PC-3 (cell line): ENCODE results near the gene TENM4. TPM values are rescaled to one million over a fixed set of nuclear protein-coding genes. Genes with fewer than 3 reads are reported as not detected.

ENCODE experiments used
- ATAC-seq: fragments of 200-7000 bp; cut with Tn5 transposase; 2 replicates; pipeline ENCODE4 v1.9.1; 2020; ENCODE audit warnings: mild to moderate bottlenecking, moderate library complexity
- BruUV-seq: library from RNA; stranded (reverse); fragments of 400-500 nt; replicated peaks from 2 replicates; lab custom pipeline; 2021; lab: Mats Ljungman, UMichigan
- CTCF ChIA-PET: fragments of 300-600 bp; sonication (Branson Sonifier 250); formaldehyde crosslinking; loops from one replicate; lab custom pipeline; 2022; ENCODE audit warnings: antibody characterized with exemption; lab: Charles Lee
- POLR2A ChIA-PET: fragments of 300-600 bp; sonication (Branson Sonifier 250); formaldehyde crosslinking; loops from one replicate; lab custom pipeline; 2022; ENCODE audit warnings: antibody characterized with exemption; ENCODE audit not compliant: unreplicated experiment; lab: Charles Lee
- DNase-seq: peaks from one replicate; pipeline ENCODE4 v3.0.0-alpha.2; 2015
- H2AFZ ChIP-seq: fragments of 300-600 bp; sonication (generic); 2 replicates; pipeline ENCODE4 v1.6.0; 2016; ENCODE audit warnings: antibody characterized with exemption, low read length
- H3F3A ChIP-seq: fragments of 300-600 bp; sonication (generic); one replicate; pipeline ENCODE4 v1.6.0; 2017; ENCODE audit warnings: antibody characterized with exemption, low read length, control low read depth, mild to moderate bottlenecking; ENCODE audit not compliant: unreplicated experiment
- H3K27ac ChIP-seq: fragments of 300-600 bp; sonication (generic); 2 replicates; pipeline ENCODE4 v1.5.1; 2016; ENCODE audit warnings: mild to moderate bottlenecking, low read length
- H3K27me3 ChIP-seq: fragments of 300-600 bp; sonication (generic); 2 replicates; pipeline ENCODE4 v1.6.1; 2016; ENCODE audit warnings: low read length, mixed read lengths
- H3K36me3 ChIP-seq: fragments of 300-600 bp; sonication (generic); 2 replicates; pipeline ENCODE4 v1.6.1; 2016; ENCODE audit warnings: low read depth, mixed run types, low read length, mixed read lengths
- H3K4me1 ChIP-seq: fragments of 300-600 bp; sonication (generic); 2 replicates; pipeline ENCODE4 v1.5.1; 2016; ENCODE audit warnings: low read length; ENCODE audit not compliant: insufficient read depth
- H3K4me2 ChIP-seq: fragments of 300-600 bp; sonication (generic); 2 replicates; pipeline ENCODE4 v1.6.0; 2016; ENCODE audit warnings: low read length
- H3K4me3 ChIP-seq: fragments of 300-600 bp; sonication (generic); 2 replicates; pipeline ENCODE4 v1.5.1; 2016; ENCODE audit warnings: mild to moderate bottlenecking, low read length, mixed read lengths
- H3K79me2 ChIP-seq: fragments of 300-600 bp; sonication (generic); 2 replicates; pipeline ENCODE4 v1.6.1; 2017; ENCODE audit warnings: low read length, mixed read lengths
- H3K9ac ChIP-seq: fragments of 300-600 bp; sonication (generic); 2 replicates; pipeline ENCODE4 v1.6.0; 2016; ENCODE audit warnings: mild to moderate bottlenecking, low read length
- H3K9me2 ChIP-seq: fragments of 300-600 bp; sonication (generic); replicated peaks from 2 replicates; pipeline ENCODE4 v1.6.1; 2016; ENCODE audit warnings: mixed run types, low read length, mixed read lengths
- H3K9me3 ChIP-seq: fragments of 300-600 bp; sonication (generic); 2 replicates; pipeline ENCODE4 v1.6.1; 2016; ENCODE audit warnings: low read length, mixed read lengths
- H4K20me1 ChIP-seq: fragments of 300-600 bp; sonication (generic); 2 replicates; pipeline ENCODE4 v1.6.1; 2016; ENCODE audit warnings: low read length, mixed read lengths
- EZH2 ChIP-seq: fragments of 300-600 bp; sonication (generic); IDR thresholded peaks from one replicate; pipeline ENCODE4 v1.6.1; 2017; ENCODE audit warnings: antibody characterized with exemption, mild to moderate bottlenecking, low read length; ENCODE audit not compliant: unreplicated experiment
- EZH2phosphoT487 ChIP-seq: fragments of 300-600 bp; sonication (generic); IDR thresholded peaks from 2 replicates; pipeline ENCODE4 v1.6.1; 2018; ENCODE audit warnings: mild to moderate bottlenecking, antibody characterized with exemption, low read length, borderline replicate concordance
- intact Hi-C: fragments of 100-400 bp; cut with micrococcal nuclease; formaldehyde crosslinking; loops from 2 replicates; pipeline ENCODE4 v1.9.0; 2023
- total RNA-seq: library from RNA; depleted of rRNA; stranded (reverse); fragments of >200 nt; gene quantifications from 2 replicates; pipeline ENCODE4 v1.2.3, GENCODE V29; 2014
- TF ChIP-seq, protein P1 (sequence below): fragments of 300-600 bp; sonication (generic); conservative IDR thresholded peaks from 2 replicates; pipeline ENCODE4 v1.5.1; 2017; ENCODE audit warnings: antibody characterized with exemption, low read depth, mild to moderate bottlenecking, low read length

Gene TENM4
- total RNA-seq, 1 experiment from 2014 or later, result 19.7 TPM

DNA sequence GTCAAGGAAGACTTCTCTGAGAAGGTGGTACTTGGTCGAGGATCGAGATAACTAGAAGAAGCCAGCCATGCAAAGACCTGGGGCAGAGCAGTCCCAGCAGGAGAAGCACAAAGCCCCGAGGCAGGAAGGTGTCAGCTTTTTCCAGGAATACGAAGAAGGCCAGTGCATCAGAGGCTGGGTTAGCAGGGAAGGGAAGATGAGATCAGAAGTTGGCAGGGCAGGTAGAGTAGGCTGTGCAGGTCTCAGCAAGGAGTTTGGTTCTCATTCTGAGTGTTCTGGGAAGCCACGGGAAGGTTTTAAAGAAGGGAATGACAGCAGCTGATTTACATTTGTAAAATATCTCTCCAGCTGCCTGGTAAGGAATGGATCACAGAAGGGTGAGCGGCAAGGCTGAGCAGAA, 111.3 kb downstream of the TENM4 start:
- no peak for TF ChIP-seq EZH2phosphoT487
- no peak for TF ChIP-seq EZH2
- TF ChIP-seq, protein P1, sequence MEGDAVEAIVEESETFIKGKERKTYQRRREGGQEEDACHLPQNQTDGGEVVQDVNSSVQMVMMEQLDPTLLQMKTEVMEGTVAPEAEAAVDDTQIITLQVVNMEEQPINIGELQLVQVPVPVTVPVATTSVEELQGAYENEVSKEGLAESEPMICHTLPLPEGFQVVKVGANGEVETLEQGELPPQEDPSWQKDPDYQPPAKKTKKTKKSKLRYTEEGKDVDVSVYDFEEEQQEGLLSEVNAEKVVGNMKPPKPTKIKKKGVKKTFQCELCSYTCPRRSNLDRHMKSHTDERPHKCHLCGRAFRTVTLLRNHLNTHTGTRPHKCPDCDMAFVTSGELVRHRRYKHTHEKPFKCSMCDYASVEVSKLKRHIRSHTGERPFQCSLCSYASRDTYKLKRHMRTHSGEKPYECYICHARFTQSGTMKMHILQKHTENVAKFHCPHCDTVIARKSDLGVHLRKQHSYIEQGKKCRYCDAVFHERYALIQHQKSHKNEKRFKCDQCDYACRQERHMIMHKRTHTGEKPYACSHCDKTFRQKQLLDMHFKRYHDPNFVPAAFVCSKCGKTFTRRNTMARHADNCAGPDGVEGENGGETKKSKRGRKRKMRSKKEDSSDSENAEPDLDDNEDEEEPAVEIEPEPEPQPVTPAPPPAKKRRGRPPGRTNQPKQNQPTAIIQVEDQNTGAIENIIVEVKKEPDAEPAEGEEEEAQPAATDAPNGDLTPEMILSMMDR, result no peak
- H3F3A ChIP-seq, result no peaks in the 10 kb centered on the region
- ChIA-PET POLR2A (no interaction called here), CTCF (no interaction called here)
- peaks cover 54% of the 10 kb centered on the region for H3K27me3 ChIP-seq
- no peaks in the 10 kb centered on the region for H3K9me3 ChIP-seq
- no peaks in the 10 kb centered on the region for H3K79me2 ChIP-seq
- H3K9ac ChIP-seq, result no peak overlapping the region
- no peaks in the 10 kb centered on the region for H3K9me2 ChIP-seq
- H3K4me2 ChIP-seq, result no peak overlapping the region
- no peaks in the 10 kb centered on the region for H4K20me1 ChIP-seq
- no peaks in the 10 kb centered on the region for H3K36me3 ChIP-seq
- ATAC-seq (no peak), DNase-seq (no peak)
- no peak overlapping the region for H3K27ac ChIP-seq
- no peaks in the 10 kb centered on the region for H3K4me1 ChIP-seq
- H3K4me3 ChIP-seq, result no peak overlapping the region
- no peak overlapping the region for H2AFZ ChIP-seq
- BruUV-seq, result no TSS peak
- intact Hi-C loops, result no loop called here

DNA sequence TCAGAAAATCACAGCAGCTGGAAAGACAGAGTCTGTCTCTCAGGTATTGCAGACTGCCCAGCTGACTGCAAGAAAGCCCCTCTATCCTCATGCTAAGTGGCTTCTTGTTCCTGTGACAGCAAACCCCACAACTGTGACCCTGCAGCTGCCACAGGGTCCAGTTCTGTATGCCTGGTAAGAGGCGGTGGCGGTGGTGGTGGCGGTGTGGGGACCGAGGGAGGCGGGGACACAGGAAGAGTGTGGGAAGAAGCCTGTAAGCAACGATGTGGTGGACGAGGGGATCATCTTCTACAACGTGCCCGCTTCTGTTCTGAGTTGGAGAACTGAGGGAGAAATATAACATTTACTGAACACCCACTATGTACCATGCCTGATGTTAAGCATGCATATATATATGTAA, 112.4 kb downstream of the TENM4 start:
- DNase-seq (no peak), ATAC-seq (no peak)
- Histone ChIP-seq H2AFZ (no peak overlapping the region), H3K9me3 (no peaks in the 10 kb centered on the region), H3K4me2 (no peak overlapping the region), H3K4me1 (no peaks in the 10 kb centered on the region), H3K9me2 (no peaks in the 10 kb centered on the region), H3K9ac (no peak overlapping the region), H3K4me3 (no peak overlapping the region), H3K79me2 (no peaks in the 10 kb centered on the region), H3K27me3 (peaks cover 42% of the 10 kb centered on the region), H4K20me1 (no peaks in the 10 kb centered on the region), H3F3A (no peaks in the 10 kb centered on the region), H3K36me3 (no peaks in the 10 kb centered on the region), H3K27ac (no peak overlapping the region)
- TF ChIP-seq EZH2phosphoT487, result no peak
- TF ChIP-seq EZH2, result no peak
- TF ChIP-seq, protein P1, result no peak
- CTCF ChIA-PET, result no interaction called here
- intact Hi-C loops, result no loop called here
- POLR2A ChIA-PET, result interaction anchor here (0.5 kb wide), 1 partner anchor 564 kb away, joined by 3 read pairs; no protein-coding TSS in a partner anchor
- no TSS peak for BruUV-seq

DNA sequence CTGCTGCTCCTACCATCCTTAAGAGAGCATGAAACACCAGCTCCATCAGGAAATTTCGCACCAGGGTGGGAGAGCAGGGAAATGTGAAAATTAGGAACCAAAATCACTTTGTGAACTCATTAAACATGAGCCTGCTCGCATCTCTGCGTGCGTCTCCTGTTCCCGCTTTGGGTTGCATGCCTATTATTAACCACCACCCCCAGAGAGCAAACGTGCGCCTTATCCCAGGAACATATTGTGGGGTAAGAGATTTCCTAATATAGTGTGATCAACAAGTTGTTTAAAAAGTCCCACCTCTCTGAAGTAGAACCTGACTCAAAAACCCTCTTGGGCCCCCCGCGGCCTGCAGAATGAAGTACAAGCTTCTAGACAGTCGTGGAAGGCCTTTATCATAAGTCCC, 115.0 kb downstream of the TENM4 start:
- Histone ChIP-seq H3K9me2 (no peaks in the 10 kb centered on the region), H3F3A (no peaks in the 10 kb centered on the region), H3K9ac (no peak overlapping the region), H3K4me2 (no peak overlapping the region), H3K9me3 (no peaks in the 10 kb centered on the region), H3K36me3 (no peaks in the 10 kb centered on the region), H2AFZ (no peak overlapping the region), H3K4me1 (no peaks in the 10 kb centered on the region), H3K27me3 (peaks cover 21% of the 10 kb centered on the region), H4K20me1 (no peaks in the 10 kb centered on the region), H3K4me3 (no peak overlapping the region), H3K79me2 (no peaks in the 10 kb centered on the region), H3K27ac (no peak overlapping the region)
- intact Hi-C loops, result no loop called here
- no peak for DNase-seq
- no peak for ATAC-seq
- ChIA-PET POLR2A (no interaction called here), CTCF (no interaction called here)
- no TSS peak for BruUV-seq
- TF ChIP-seq, protein P1, result no peak
